Activated T-cell treated with anti-CD3 and anti-CD28 coated beads, Interleukin-2, amount 50 U/mL, for 24 hours (primary cell): ENCODE measurements around the gene ITLN2.
"Not testable (repeated sequence)": the region's sequence is repeated elsewhere in the genome, so short reads cannot be mapped to it uniquely, and the experiment has no call there.

ENCODE experiments used
- DNase-seq: peaks from one replicate; pipeline ENCODE4 v3.0.0-alpha.2; 2020
- H3K27ac Mint-ChIP-seq: 2 replicates; pipeline ENCODE4 v1.8.0; 2020; ENCODE audit warnings: mild to moderate bottlenecking, mixed read lengths
- H3K27me3 Mint-ChIP-seq: 2 replicates; pipeline ENCODE4 v1.8.0; 2020; ENCODE audit warnings: mixed read lengths
- H3K36me3 Mint-ChIP-seq: 2 replicates; pipeline ENCODE4 v1.8.0; 2020; ENCODE audit warnings: low read depth, mixed read lengths
- H3K4me1 Mint-ChIP-seq: 2 replicates; pipeline ENCODE4 v1.8.0; 2020; ENCODE audit warnings: low read depth, mixed read lengths
- H3K4me3 Mint-ChIP-seq: 2 replicates; pipeline ENCODE4 v1.8.0; 2020; ENCODE audit warnings: mild to moderate bottlenecking, moderate library complexity, mixed read lengths
- H3K9me3 Mint-ChIP-seq: 2 replicates; pipeline ENCODE4 v1.8.0; 2020; ENCODE audit warnings: mixed read lengths

Gene ITLN2

GRCh38 chr1:160945079-160945478, 9.5 kb downstream of the ITLN2 start:
- no peaks in the 10 kb centered on the region for H3K27me3 Mint-ChIP-seq
- H3K4me1 Mint-ChIP-seq, result no peaks in the 10 kb centered on the region
- no peaks in the 10 kb centered on the region for H3K9me3 Mint-ChIP-seq
- no peak for DNase-seq
- no peaks in the 10 kb centered on the region for H3K36me3 Mint-ChIP-seq
- no peak overlapping the region for H3K27ac Mint-ChIP-seq
- H3K4me3 Mint-ChIP-seq, result no peak overlapping the region

GRCh38 chr1:160942926-160943325, 11.7 kb downstream of the ITLN2 start:
- no peak overlapping the region for H3K27ac Mint-ChIP-seq
- H3K36me3 Mint-ChIP-seq, result no peaks in the 10 kb centered on the region
- H3K4me1 Mint-ChIP-seq, result no peaks in the 10 kb centered on the region
- H3K27me3 Mint-ChIP-seq, result no peaks in the 10 kb centered on the region
- no peaks in the 10 kb centered on the region for H3K9me3 Mint-ChIP-seq
- no peak overlapping the region for H3K4me3 Mint-ChIP-seq
- DNase-seq, result no peak

GRCh38 chr1:160936666-160937065, 17.9 kb downstream of the ITLN2 start:
- not testable (repeated sequence) for H3K36me3 Mint-ChIP-seq, H3K27ac Mint-ChIP-seq, H3K4me3 Mint-ChIP-seq, H3K27me3 Mint-ChIP-seq, H3K4me1 Mint-ChIP-seq, DNase-seq, H3K9me3 Mint-ChIP-seq

- Mint-ChIP-seq H3K4me3 (no peak overlapping the region), H3K27me3 (no peaks in the 10 kb centered on the region), H3K27ac (no peak overlapping the region), H3K4me1 (no peaks in the 10 kb centered on the region), H3K36me3 (no peaks in the 10 kb centered on the region), H3K9me3 (no peaks in the 10 kb centered on the region)
- DNase-seq, result no peak
Measured at GRCh38 chr1:160935527-160936258, 18.9 kb downstream of the ITLN2 start.

GRCh38 chr1:160933305-160933704, 21.3 kb downstream of the ITLN2 start:
- not testable (repeated sequence) for DNase-seq, H3K27me3 Mint-ChIP-seq, H3K36me3 Mint-ChIP-seq, H3K27ac Mint-ChIP-seq, H3K4me3 Mint-ChIP-seq, H3K4me1 Mint-ChIP-seq, H3K9me3 Mint-ChIP-seq

GRCh38 chr1:160925652-160926244, 28.9 kb downstream of the ITLN2 start:
- H3K4me1 Mint-ChIP-seq, result no peaks in the 10 kb centered on the region
- DNase-seq, result no peak
- peaks cover 7% of the 10 kb centered on the region for H3K9me3 Mint-ChIP-seq
- no peak overlapping the region for H3K27ac Mint-ChIP-seq
- H3K27me3 Mint-ChIP-seq, result peaks cover 4% of the 10 kb centered on the region
- H3K4me3 Mint-ChIP-seq, result no peak overlapping the region
- no peaks in the 10 kb centered on the region for H3K36me3 Mint-ChIP-seq

- DNase-seq, result no peak
- Mint-ChIP-seq H3K4me1 (no peaks in the 10 kb centered on the region), H3K27ac (no peak overlapping the region), H3K9me3 (peaks cover 10% of the 10 kb centered on the region), H3K27me3 (peaks cover 6% of the 10 kb centered on the region), H3K36me3 (no peaks in the 10 kb centered on the region), H3K4me3 (no peak overlapping the region)
Measured at GRCh38 chr1:160924791-160925651, 29.6 kb downstream of the ITLN2 start.

GRCh38 chr1:160916666-160917065, 37.9 kb downstream of the ITLN2 start:
- Mint-ChIP-seq H3K9me3 (peaks cover 6% of the 10 kb centered on the region), H3K36me3 (no peaks in the 10 kb centered on the region), H3K4me3 (no peak overlapping the region), H3K27ac (no peak overlapping the region), H3K27me3 (peaks cover 13% of the 10 kb centered on the region), H3K4me1 (no peaks in the 10 kb centered on the region)
- DNase-seq, result no peak

GRCh38 chr1:160913229-160913628, 41.4 kb downstream of the ITLN2 start:
- H3K4me3 Mint-ChIP-seq, H3K27ac Mint-ChIP-seq, H3K9me3 Mint-ChIP-seq, H3K36me3 Mint-ChIP-seq, H3K27me3 Mint-ChIP-seq, DNase-seq, H3K4me1 Mint-ChIP-seq: not testable (repeated sequence)

- Mint-ChIP-seq H3K27ac (no peak overlapping the region), H3K36me3 (no peaks in the 10 kb centered on the region), H3K27me3 (no peaks in the 10 kb centered on the region), H3K9me3 (no peaks in the 10 kb centered on the region), H3K4me1 (no peaks in the 10 kb centered on the region), H3K4me3 (no peak overlapping the region)
- DNase-seq, result no peak
Measured at GRCh38 chr1:160911925-160912324, 42.7 kb downstream of the ITLN2 start.

GRCh38 chr1:160911441-160911840, 43.2 kb downstream of the ITLN2 start:
- Mint-ChIP-seq H3K9me3 (no peaks in the 10 kb centered on the region), H3K4me3 (no peak overlapping the region)
- DNase-seq, result no peak

GRCh38 chr1:160910170-160910750, 44.3 kb downstream of the ITLN2 start:
- Mint-ChIP-seq H3K4me1 (no peaks in the 10 kb centered on the region), H3K36me3 (no peaks in the 10 kb centered on the region), H3K9me3 (no peaks in the 10 kb centered on the region), H3K4me3 (no peak overlapping the region), H3K27me3 (no peaks in the 10 kb centered on the region), H3K27ac (no peak overlapping the region)
- no peak for DNase-seq

More at GRCh38 chr1:160911441-160911840, 43.2 kb downstream of the ITLN2 start:
- no peak overlapping the region for H3K27ac Mint-ChIP-seq
- no peaks in the 10 kb centered on the region for H3K27me3 Mint-ChIP-seq
- no peaks in the 10 kb centered on the region for H3K4me1 Mint-ChIP-seq
- H3K36me3 Mint-ChIP-seq, result no peaks in the 10 kb centered on the region

GRCh38 chr1:160907976-160908375, 46.6 kb downstream of the ITLN2 start:
- no peaks in the 10 kb centered on the region for H3K4me1 Mint-ChIP-seq

GRCh38 chr1:160905617-160905989, 49.0 kb downstream of the ITLN2 start:
- no peaks in the 10 kb centered on the region for H3K9me3 Mint-ChIP-seq
- no peak for DNase-seq
- H3K4me3 Mint-ChIP-seq, result no peak overlapping the region
- no peaks in the 10 kb centered on the region for H3K36me3 Mint-ChIP-seq
- H3K27me3 Mint-ChIP-seq, result no peaks in the 10 kb centered on the region
- H3K27ac Mint-ChIP-seq, result no peak overlapping the region
- no peaks in the 10 kb centered on the region for H3K4me1 Mint-ChIP-seq

More at GRCh38 chr1:160907976-160908375, 46.6 kb downstream of the ITLN2 start:
- Mint-ChIP-seq H3K4me3 (no peak overlapping the region), H3K27ac (no peak overlapping the region), H3K27me3 (no peaks in the 10 kb centered on the region), H3K36me3 (no peaks in the 10 kb centered on the region), H3K9me3 (no peaks in the 10 kb centered on the region)
- DNase-seq, result no peak
